ENCODE data around the gene LYRM7.

The LYRM7 gene

GRCh38 chr5:131139321-131139720 lies 31.4 kb upstream of the LYRM7 start:
- no peak overlapping the region for H3K4me3 ChIP-seq (ENCODE audit: low read length)
- TF ChIP-seq EZH2 (optimal IDR thresholded peaks at IDR 0.05; ENCODE audit: low read depth, low read length) = no peak

GRCh38 chr5:131142970-131143617 lies 27.6 kb upstream of the LYRM7 start:
- no peaks in the 10 kb centered on the region for H3K9me2 ChIP-seq (replicated peaks; ENCODE audit: insufficient read depth, low read length)
- no peak overlapping the region; the same call in 1 of the 2 replicates for H3K27ac ChIP-seq (ENCODE audit: low read length)
- 0 out of 2 replicates have a peak, but pooled peaks cover 9% of the 10 kb centered on the region for H3K4me1 ChIP-seq (ENCODE audit: low read length)
- H3K27me3 ChIP-seq (replicated peaks; ENCODE audit: insufficient read depth, low read length) = no peaks in the 10 kb centered on the region
- TF ChIP-seq CTCF (IDR thresholded peaks at IDR 0.05; ENCODE audit: low read length) (no peak), EZH2phosphoT487 (IDR thresholded peaks at IDR 0.05; ENCODE audit: low read length) (no peak), EZH2 (optimal IDR thresholded peaks at IDR 0.05; ENCODE audit: low read depth, low read length) (no peak)
- H3K4me3 ChIP-seq (ENCODE audit: low read length) = no peak overlapping the region
- DNase-seq = peak; percentile 12
- H3K4me2 ChIP-seq (ENCODE audit: low read depth, low read length) = peak overlapping the region; percentile 28; the same call in 1 of the 2 replicates
- H3K79me2 ChIP-seq (ENCODE audit: low read length) = no peaks in the 10 kb centered on the region
- no peaks in the 10 kb centered on the region for H3K36me3 ChIP-seq (replicated peaks; ENCODE audit: insufficient read depth, low read length)
- no peaks in the 10 kb centered on the region for H3K9me3 ChIP-seq (replicated peaks; ENCODE audit: insufficient read depth, low read length)
- no peak overlapping the region for H3K9ac ChIP-seq (ENCODE audit: low read length)
- no peaks in the 10 kb centered on the region for H4K20me1 ChIP-seq (ENCODE audit: insufficient read depth, low read length)
- H2AFZ ChIP-seq (ENCODE audit: low read length) = peak overlapping the region; percentile 9; the same call in 1 of the 2 replicates
- no peaks in the 10 kb centered on the region for H3F3A ChIP-seq (ENCODE audit: insufficient read depth, low read length)

More at GRCh38 chr5:131139321-131139720, 31.4 kb upstream of the LYRM7 start:
- no peaks in the 10 kb centered on the region for H3K9me2 ChIP-seq (replicated peaks; ENCODE audit: insufficient read depth, low read length)
- no peaks in the 10 kb centered on the region for H3K79me2 ChIP-seq (ENCODE audit: low read length)
- no peak overlapping the region for H3K4me2 ChIP-seq (ENCODE audit: low read depth, low read length)
- H3K9ac ChIP-seq (ENCODE audit: low read length) = no peak overlapping the region
- no peaks in the 10 kb centered on the region for H4K20me1 ChIP-seq (ENCODE audit: insufficient read depth, low read length)
- no peaks in the 10 kb centered on the region for H3F3A ChIP-seq (ENCODE audit: insufficient read depth, low read length)
- no peaks in the 10 kb centered on the region for H3K36me3 ChIP-seq (replicated peaks; ENCODE audit: insufficient read depth, low read length)
- no peak overlapping the region for H3K27ac ChIP-seq (ENCODE audit: low read length)
- 0 out of 2 replicates have a peak, but pooled peaks cover 9% of the 10 kb centered on the region for H3K4me1 ChIP-seq (ENCODE audit: low read length)
- H2AFZ ChIP-seq (ENCODE audit: low read length) = no peak overlapping the region
- DNase-seq = no peak
- H3K27me3 ChIP-seq (replicated peaks; ENCODE audit: insufficient read depth, low read length) = no peaks in the 10 kb centered on the region
- no peaks in the 10 kb centered on the region for H3K9me3 ChIP-seq (replicated peaks; ENCODE audit: insufficient read depth, low read length)

GRCh38 chr5:131147258-131147657 lies 23.5 kb upstream of the LYRM7 start:
- no peak for TF ChIP-seq CTCF (IDR thresholded peaks at IDR 0.05; ENCODE audit: low read length)
- no peak for TF ChIP-seq EZH2 (optimal IDR thresholded peaks at IDR 0.05; ENCODE audit: low read depth, low read length)
- no peak for TF ChIP-seq EZH2phosphoT487 (IDR thresholded peaks at IDR 0.05; ENCODE audit: low read length)
- H3K9ac ChIP-seq (ENCODE audit: low read length) = no peak overlapping the region
- H3K27me3 ChIP-seq (replicated peaks; ENCODE audit: insufficient read depth, low read length) = no peaks in the 10 kb centered on the region
- no peak overlapping the region for H2AFZ ChIP-seq (ENCODE audit: low read length)
- no peak overlapping the region for H3K27ac ChIP-seq (ENCODE audit: low read length)
- no peaks in the 10 kb centered on the region for H3K36me3 ChIP-seq (replicated peaks; ENCODE audit: insufficient read depth, low read length)
- H4K20me1 ChIP-seq (ENCODE audit: insufficient read depth, low read length) = no peaks in the 10 kb centered on the region
- H3K4me1 ChIP-seq (ENCODE audit: low read length) = 0 out of 2 replicates have a peak, but pooled peaks cover 9% of the 10 kb centered on the region
- H3K79me2 ChIP-seq (ENCODE audit: low read length) = no peaks in the 10 kb centered on the region
- no peak overlapping the region for H3K4me2 ChIP-seq (ENCODE audit: low read depth, low read length)
- DNase-seq = no peak
- no peaks in the 10 kb centered on the region for H3K9me2 ChIP-seq (replicated peaks; ENCODE audit: insufficient read depth, low read length)
- H3K9me3 ChIP-seq (replicated peaks; ENCODE audit: insufficient read depth, low read length) = no peaks in the 10 kb centered on the region
- no peaks in the 10 kb centered on the region for H3F3A ChIP-seq (ENCODE audit: insufficient read depth, low read length)
- H3K4me3 ChIP-seq (ENCODE audit: low read length) = no peak overlapping the region

DNA sequence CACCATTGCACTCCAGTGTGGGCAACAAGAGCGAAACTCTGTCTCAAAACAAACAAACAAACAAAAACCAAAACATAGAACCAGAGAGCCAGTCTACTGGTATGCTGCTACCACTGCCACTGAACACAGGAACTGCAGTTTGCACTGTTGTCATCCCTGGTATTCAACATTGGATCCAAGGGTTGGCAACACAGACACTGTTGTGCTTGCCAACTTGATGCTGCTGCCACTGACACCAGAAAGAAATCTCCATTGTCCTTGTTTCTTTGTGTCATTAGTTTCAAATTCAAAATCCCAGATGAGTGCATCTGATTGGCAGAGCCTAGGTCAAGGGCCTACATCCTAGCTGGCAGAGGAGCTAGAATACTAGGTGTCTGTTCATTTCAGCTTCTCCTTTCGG lies 21.9 kb upstream of the LYRM7 start:
- TF ChIP-seq EZH2phosphoT487 (IDR thresholded peaks at IDR 0.05; ENCODE audit: low read length) (no peak), EZH2 (optimal IDR thresholded peaks at IDR 0.05; ENCODE audit: low read depth, low read length) (no peak), CTCF (IDR thresholded peaks at IDR 0.05; ENCODE audit: low read length) (no peak)
- no peak for DNase-seq
- no peak overlapping the region for H2AFZ ChIP-seq (ENCODE audit: low read length)
- no peak overlapping the region for H3K4me2 ChIP-seq (ENCODE audit: low read depth, low read length)
- H3F3A ChIP-seq (ENCODE audit: insufficient read depth, low read length) = no peaks in the 10 kb centered on the region
- no peaks in the 10 kb centered on the region for H4K20me1 ChIP-seq (ENCODE audit: insufficient read depth, low read length)
- H3K4me3 ChIP-seq (ENCODE audit: low read length) = no peak overlapping the region
- no peaks in the 10 kb centered on the region for H3K9me2 ChIP-seq (replicated peaks; ENCODE audit: insufficient read depth, low read length)
- no peak overlapping the region for H3K27ac ChIP-seq (ENCODE audit: low read length)
- no peaks in the 10 kb centered on the region for H3K36me3 ChIP-seq (replicated peaks; ENCODE audit: insufficient read depth, low read length)
- no peaks in the 10 kb centered on the region for H3K4me1 ChIP-seq (ENCODE audit: low read length)
- H3K27me3 ChIP-seq (replicated peaks; ENCODE audit: insufficient read depth, low read length) = no peaks in the 10 kb centered on the region
- H3K79me2 ChIP-seq (ENCODE audit: low read length) = no peaks in the 10 kb centered on the region
- H3K9me3 ChIP-seq (replicated peaks; ENCODE audit: insufficient read depth, low read length) = no peaks in the 10 kb centered on the region
- no peak overlapping the region for H3K9ac ChIP-seq (ENCODE audit: low read length)

Measured in MM.1S (cell line).